Stimulated activated naive CD8-positive, alpha-beta T cell treated with anti-CD3 and anti-CD28 coated beads, Interleukin-15, Interleukin-2, amounts not matched to agents 100 ng/mL and 50 ng/mL, for 24 hours (primary cell): ENCODE measurements around the gene CLIC5.

Experiments used
- H3K27ac Mint-ChIP-seq: one replicate; pipeline ENCODE4 v1.8.0; 2021; ENCODE audit warnings: mild to moderate bottlenecking, mixed read lengths
- H3K27me3 Mint-ChIP-seq: one replicate; pipeline ENCODE4 v1.8.0; 2021; ENCODE audit warnings: mixed read lengths
- H3K36me3 Mint-ChIP-seq: one replicate; pipeline ENCODE4 v1.8.0; 2021; ENCODE audit warnings: low read depth, mixed read lengths
- H3K4me1 Mint-ChIP-seq: one replicate; pipeline ENCODE4 v1.8.0; 2021; ENCODE audit warnings: low read depth, mixed read lengths
- H3K4me3 Mint-ChIP-seq: one replicate; pipeline ENCODE4 v1.8.0; 2021; ENCODE audit warnings: mild to moderate bottlenecking, mixed read lengths
- H3K9me3 Mint-ChIP-seq: one replicate; pipeline ENCODE4 v1.8.0; 2021; ENCODE audit warnings: mixed read lengths

Gene CLIC5

GRCh38 chr6:45870531-45870930 is 145.1 kb downstream of the CLIC5 start:
- no peaks in the 10 kb centered on the region for H3K36me3 Mint-ChIP-seq
- H3K4me1 Mint-ChIP-seq = no peaks in the 10 kb centered on the region
- H3K27ac Mint-ChIP-seq = no peak overlapping the region
- peaks cover 46% of the 10 kb centered on the region for H3K27me3 Mint-ChIP-seq
- H3K4me3 Mint-ChIP-seq = no peak overlapping the region
- H3K9me3 Mint-ChIP-seq = no peaks in the 10 kb centered on the region

GRCh38 chr6:45864651-45865050 is 151.0 kb downstream of the CLIC5 start:
- Mint-ChIP-seq H3K4me3 (no peak overlapping the region), H3K36me3 (no peaks in the 10 kb centered on the region), H3K27me3 (peaks cover 42% of the 10 kb centered on the region), H3K27ac (no peak overlapping the region), H3K9me3 (no peaks in the 10 kb centered on the region), H3K4me1 (no peaks in the 10 kb centered on the region)

- Mint-ChIP-seq H3K27me3 (peaks cover 15% of the 10 kb centered on the region), H3K4me1 (no peaks in the 10 kb centered on the region), H3K36me3 (no peaks in the 10 kb centered on the region), H3K9me3 (no peaks in the 10 kb centered on the region), H3K27ac (no peak overlapping the region), H3K4me3 (no peak overlapping the region)
Measured at GRCh38 chr6:45858691-45859090, 157.0 kb downstream of the CLIC5 start.

- Mint-ChIP-seq H3K36me3 (no peaks in the 10 kb centered on the region), H3K4me3 (no peak overlapping the region), H3K9me3 (no peaks in the 10 kb centered on the region), H3K27me3 (peaks cover 19% of the 10 kb centered on the region), H3K4me1 (no peaks in the 10 kb centered on the region), H3K27ac (no peak overlapping the region)
Measured at GRCh38 chr6:45857827-45858226, 157.8 kb downstream of the CLIC5 start.

- Mint-ChIP-seq H3K4me3 (no peak overlapping the region), H3K9me3 (peaks cover 4% of the 10 kb centered on the region), H3K27me3 (peaks cover 33% of the 10 kb centered on the region), H3K27ac (no peak overlapping the region), H3K36me3 (no peaks in the 10 kb centered on the region), H3K4me1 (no peaks in the 10 kb centered on the region)
Measured at GRCh38 chr6:45855642-45856394, 159.8 kb downstream of the CLIC5 start.

GRCh38 chr6:45854149-45854742 is 161.4 kb downstream of the CLIC5 start:
- H3K36me3 Mint-ChIP-seq = no peaks in the 10 kb centered on the region
- H3K4me3 Mint-ChIP-seq = no peak overlapping the region
- no peaks in the 10 kb centered on the region for H3K4me1 Mint-ChIP-seq
- H3K27me3 Mint-ChIP-seq = peaks cover 27% of the 10 kb centered on the region
- H3K9me3 Mint-ChIP-seq = peaks cover 4% of the 10 kb centered on the region
- no peak overlapping the region for H3K27ac Mint-ChIP-seq

- Mint-ChIP-seq H3K27me3 (peaks cover 27% of the 10 kb centered on the region), H3K27ac (no peak overlapping the region), H3K4me1 (no peaks in the 10 kb centered on the region), H3K4me3 (no peak overlapping the region), H3K36me3 (no peaks in the 10 kb centered on the region), H3K9me3 (peaks cover 4% of the 10 kb centered on the region)
Measured at GRCh38 chr6:45851034-45851400, 164.6 kb downstream of the CLIC5 start.

GRCh38 chr6:45850378-45851033 is 165.2 kb downstream of the CLIC5 start:
- Mint-ChIP-seq H3K9me3 (peaks cover 4% of the 10 kb centered on the region), H3K27me3 (peaks cover 27% of the 10 kb centered on the region), H3K27ac (no peak overlapping the region), H3K4me1 (no peaks in the 10 kb centered on the region), H3K36me3 (no peaks in the 10 kb centered on the region), H3K4me3 (no peak overlapping the region)

GRCh38 chr6:45845567-45845966 is 170.1 kb downstream of the CLIC5 start:
- Mint-ChIP-seq H3K4me3 (no peak overlapping the region), H3K27me3 (peaks cover 8% of the 10 kb centered on the region), H3K27ac (no peak overlapping the region), H3K4me1 (no peaks in the 10 kb centered on the region), H3K9me3 (no peaks in the 10 kb centered on the region), H3K36me3 (no peaks in the 10 kb centered on the region)

- Mint-ChIP-seq H3K36me3 (no peaks in the 10 kb centered on the region), H3K27me3 (peaks cover 4% of the 10 kb centered on the region), H3K9me3 (no peaks in the 10 kb centered on the region), H3K4me3 (no peak overlapping the region), H3K27ac (no peak overlapping the region), H3K4me1 (no peaks in the 10 kb centered on the region)
Measured at GRCh38 chr6:45844986-45845385, 170.7 kb downstream of the CLIC5 start.

- Mint-ChIP-seq H3K4me3 (no peak overlapping the region), H3K27me3 (peaks cover 4% of the 10 kb centered on the region), H3K27ac (no peak overlapping the region), H3K4me1 (no peaks in the 10 kb centered on the region), H3K9me3 (no peaks in the 10 kb centered on the region), H3K36me3 (no peaks in the 10 kb centered on the region)
Measured at GRCh38 chr6:45843848-45844521, 171.7 kb downstream of the CLIC5 start.

GRCh38 chr6:45841062-45841461 is 174.6 kb downstream of the CLIC5 start:
- H3K27ac Mint-ChIP-seq = no peak overlapping the region
- H3K4me3 Mint-ChIP-seq = no peak overlapping the region
- no peaks in the 10 kb centered on the region for H3K36me3 Mint-ChIP-seq
- peaks cover 4% of the 10 kb centered on the region for H3K27me3 Mint-ChIP-seq
- H3K4me1 Mint-ChIP-seq = peaks cover 22% of the 10 kb centered on the region
- no peaks in the 10 kb centered on the region for H3K9me3 Mint-ChIP-seq

GRCh38 chr6:45838996-45839395 is 176.7 kb downstream of the CLIC5 start:
- Mint-ChIP-seq H3K4me1 (peaks cover 40% of the 10 kb centered on the region), H3K27me3 (peaks cover 4% of the 10 kb centered on the region), H3K36me3 (no peaks in the 10 kb centered on the region), H3K4me3 (no peak overlapping the region), H3K27ac (no peak overlapping the region), H3K9me3 (no peaks in the 10 kb centered on the region)

GRCh38 chr6:45838451-45838850 is 177.2 kb downstream of the CLIC5 start:
- H3K4me3 Mint-ChIP-seq = no peak overlapping the region
- H3K27ac Mint-ChIP-seq = no peak overlapping the region
- no peaks in the 10 kb centered on the region for H3K36me3 Mint-ChIP-seq
- no peaks in the 10 kb centered on the region for H3K9me3 Mint-ChIP-seq
- peaks cover 40% of the 10 kb centered on the region for H3K4me1 Mint-ChIP-seq
- peaks cover 4% of the 10 kb centered on the region for H3K27me3 Mint-ChIP-seq

- H3K4me1 Mint-ChIP-seq = peaks cover 42% of the 10 kb centered on the region
- no peaks in the 10 kb centered on the region for H3K36me3 Mint-ChIP-seq
- H3K4me3 Mint-ChIP-seq = no peak overlapping the region
- peaks cover 4% of the 10 kb centered on the region for H3K27me3 Mint-ChIP-seq
- H3K9me3 Mint-ChIP-seq = no peaks in the 10 kb centered on the region
- H3K27ac Mint-ChIP-seq = no peak overlapping the region
Measured at GRCh38 chr6:45837541-45838200, 178.0 kb downstream of the CLIC5 start.
